Measurements from ENCODE around the gene GHR.

- TF ChIP-seq TCF12 (IDR thresholded peaks at IDR 0.05; ENCODE audit: low read depth, low read length) (no peak), CTCF (IDR thresholded peaks at IDR 0.05 in 2 of 3, conservative IDR thresholded peaks at IDR 0.05 in 1 of 3; ENCODE audit: control insufficient read depth in 2 of 3, extremely low read depth in 1 of 3, insufficient read depth in 1 of 3, low read depth in 3 of 3, low read length in 3 of 3) (no peak), EGR1 (IDR thresholded peaks at IDR 0.05; ENCODE audit: borderline replicate concordance in 1 of 2, low read depth in 2 of 2, low read length in 2 of 2) (no peak), POLR2A (IDR thresholded peaks at IDR 0.05; ENCODE audit: low read depth, low read length) (no peak)
Observed at GRCh38 chr5:42513246-42513645, 90.0 kb downstream of the GHR start.

Measured in GM12878 (cell line).